Osteocyte (in vitro differentiated cells): Measurements from ENCODE around the gene CFTR. TPM values are rescaled to one million over a fixed set of nuclear protein-coding genes. Genes with fewer than 3 reads are reported as not detected.

Source experiments
- DNase-seq: peaks from one replicate; pipeline ENCODE4 v3.0.0; 2021; ENCODE audit warnings: mixed read lengths; ENCODE audit not compliant: unreplicated experiment; ENCODE audit errors: extremely low spot score
- H3K27ac Mint-ChIP-seq: one replicate; pipeline ENCODE4 v1.8.0; 2021; ENCODE audit warnings: mild to moderate bottlenecking, mixed read lengths; ENCODE audit not compliant: unreplicated experiment
- H3K27me3 Mint-ChIP-seq: one replicate; pipeline ENCODE4 v1.8.0; 2021; ENCODE audit warnings: mixed read lengths; ENCODE audit not compliant: unreplicated experiment
- H3K36me3 Mint-ChIP-seq: one replicate; pipeline ENCODE4 v1.8.0; 2021; ENCODE audit warnings: mixed read lengths; ENCODE audit not compliant: unreplicated experiment
- H3K4me1 Mint-ChIP-seq: one replicate; pipeline ENCODE4 v1.8.0; 2021; ENCODE audit warnings: mixed read lengths; ENCODE audit not compliant: unreplicated experiment
- H3K4me3 Mint-ChIP-seq: one replicate; pipeline ENCODE4 v1.8.0; 2021; ENCODE audit warnings: mild to moderate bottlenecking, moderate library complexity, mixed read lengths; ENCODE audit not compliant: unreplicated experiment
- H3K9me3 Mint-ChIP-seq: one replicate; pipeline ENCODE4 v1.8.0; 2021; ENCODE audit warnings: mixed read lengths; ENCODE audit not compliant: unreplicated experiment
- total RNA-seq: library from RNA; stranded (reverse); gene quantifications from 2 replicates; pipeline ENCODE4 v1.2.1, GENCODE V29; 2021
- TF ChIP-seq, protein P1 (sequence below): fragments of 200-600 bp; sonication (generic); IDR thresholded peaks from 2 replicates; pipeline ENCODE4 v1.5.0; 2021; ENCODE audit warnings: antibody characterized with exemption, mild to moderate bottlenecking, moderate library complexity

CFTR gene
- total RNA-seq, 1 donor from 2014 or later, result not detected

DNA sequence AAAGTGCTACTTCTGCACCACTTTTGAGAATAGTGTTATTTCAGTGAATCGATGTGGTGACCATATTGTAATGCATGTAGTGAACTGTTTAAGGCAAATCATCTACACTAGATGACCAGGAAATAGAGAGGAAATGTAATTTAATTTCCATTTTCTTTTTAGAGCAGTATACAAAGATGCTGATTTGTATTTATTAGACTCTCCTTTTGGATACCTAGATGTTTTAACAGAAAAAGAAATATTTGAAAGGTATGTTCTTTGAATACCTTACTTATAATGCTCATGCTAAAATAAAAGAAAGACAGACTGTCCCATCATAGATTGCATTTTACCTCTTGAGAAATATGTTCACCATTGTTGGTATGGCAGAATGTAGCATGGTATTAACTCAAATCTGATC, 110.4 kb downstream of the CFTR start:
- DNase-seq, result no peak
- no peaks in the 10 kb centered on the region for H3K4me1 Mint-ChIP-seq
- no peak overlapping the region for H3K4me3 Mint-ChIP-seq
- no peak overlapping the region for H3K27ac Mint-ChIP-seq
- no peaks in the 10 kb centered on the region for H3K36me3 Mint-ChIP-seq
- no peaks in the 10 kb centered on the region for H3K9me3 Mint-ChIP-seq
- peaks cover 22% of the 10 kb centered on the region for H3K27me3 Mint-ChIP-seq
- TF ChIP-seq, protein P1, sequence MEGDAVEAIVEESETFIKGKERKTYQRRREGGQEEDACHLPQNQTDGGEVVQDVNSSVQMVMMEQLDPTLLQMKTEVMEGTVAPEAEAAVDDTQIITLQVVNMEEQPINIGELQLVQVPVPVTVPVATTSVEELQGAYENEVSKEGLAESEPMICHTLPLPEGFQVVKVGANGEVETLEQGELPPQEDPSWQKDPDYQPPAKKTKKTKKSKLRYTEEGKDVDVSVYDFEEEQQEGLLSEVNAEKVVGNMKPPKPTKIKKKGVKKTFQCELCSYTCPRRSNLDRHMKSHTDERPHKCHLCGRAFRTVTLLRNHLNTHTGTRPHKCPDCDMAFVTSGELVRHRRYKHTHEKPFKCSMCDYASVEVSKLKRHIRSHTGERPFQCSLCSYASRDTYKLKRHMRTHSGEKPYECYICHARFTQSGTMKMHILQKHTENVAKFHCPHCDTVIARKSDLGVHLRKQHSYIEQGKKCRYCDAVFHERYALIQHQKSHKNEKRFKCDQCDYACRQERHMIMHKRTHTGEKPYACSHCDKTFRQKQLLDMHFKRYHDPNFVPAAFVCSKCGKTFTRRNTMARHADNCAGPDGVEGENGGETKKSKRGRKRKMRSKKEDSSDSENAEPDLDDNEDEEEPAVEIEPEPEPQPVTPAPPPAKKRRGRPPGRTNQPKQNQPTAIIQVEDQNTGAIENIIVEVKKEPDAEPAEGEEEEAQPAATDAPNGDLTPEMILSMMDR, result no peak

DNA sequence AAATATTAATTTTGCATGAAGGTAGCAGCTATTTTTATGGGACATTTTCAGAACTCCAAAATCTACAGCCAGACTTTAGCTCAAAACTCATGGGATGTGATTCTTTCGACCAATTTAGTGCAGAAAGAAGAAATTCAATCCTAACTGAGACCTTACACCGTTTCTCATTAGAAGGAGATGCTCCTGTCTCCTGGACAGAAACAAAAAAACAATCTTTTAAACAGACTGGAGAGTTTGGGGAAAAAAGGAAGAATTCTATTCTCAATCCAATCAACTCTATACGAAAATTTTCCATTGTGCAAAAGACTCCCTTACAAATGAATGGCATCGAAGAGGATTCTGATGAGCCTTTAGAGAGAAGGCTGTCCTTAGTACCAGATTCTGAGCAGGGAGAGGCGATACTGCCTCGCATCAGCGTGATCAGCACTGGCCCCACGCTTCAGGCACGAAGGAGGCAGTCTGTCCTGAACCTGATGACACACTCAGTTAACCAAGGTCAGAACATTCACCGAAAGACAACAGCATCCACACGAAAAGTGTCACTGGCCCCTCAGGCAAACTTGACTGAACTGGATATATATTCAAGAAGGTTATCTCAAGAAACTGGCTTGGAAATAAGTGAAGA, 112.3 kb downstream of the CFTR start:
- Mint-ChIP-seq H3K27me3 (peaks cover 18% of the 10 kb centered on the region), H3K27ac (no peak overlapping the region), H3K4me1 (no peaks in the 10 kb centered on the region), H3K9me3 (no peaks in the 10 kb centered on the region), H3K36me3 (no peaks in the 10 kb centered on the region), H3K4me3 (no peak overlapping the region)
- no peak for DNase-seq
- TF ChIP-seq, protein P1, result no peak

DNA sequence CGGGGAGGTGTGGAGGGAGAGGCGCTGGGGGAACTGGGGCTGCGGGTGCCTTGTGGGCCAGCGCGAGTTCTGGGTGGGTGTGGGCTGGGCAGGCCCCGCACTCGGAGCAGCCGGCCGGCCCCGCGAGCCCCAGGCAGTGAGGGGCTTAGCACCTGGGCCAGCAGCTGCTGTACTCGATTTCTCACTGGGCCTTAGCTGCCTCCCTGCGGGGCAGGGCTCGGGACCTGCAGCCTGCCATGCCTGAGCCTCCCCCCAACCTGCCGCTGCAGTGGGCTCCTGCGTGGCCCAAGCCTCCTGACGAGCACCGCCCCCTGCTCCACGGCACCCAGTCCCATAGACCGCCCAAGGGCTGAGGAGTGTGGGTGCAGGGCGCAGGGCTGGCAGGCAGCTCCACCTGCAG, 116.3 kb downstream of the CFTR start:
- Mint-ChIP-seq H3K4me3 (no peak overlapping the region), H3K36me3 (no peaks in the 10 kb centered on the region), H3K9me3 (no peaks in the 10 kb centered on the region), H3K27ac (no peak overlapping the region), H3K27me3 (peaks cover 14% of the 10 kb centered on the region), H3K4me1 (no peaks in the 10 kb centered on the region)
- DNase-seq, result no peak
- TF ChIP-seq, protein P1, result no peak

DNA sequence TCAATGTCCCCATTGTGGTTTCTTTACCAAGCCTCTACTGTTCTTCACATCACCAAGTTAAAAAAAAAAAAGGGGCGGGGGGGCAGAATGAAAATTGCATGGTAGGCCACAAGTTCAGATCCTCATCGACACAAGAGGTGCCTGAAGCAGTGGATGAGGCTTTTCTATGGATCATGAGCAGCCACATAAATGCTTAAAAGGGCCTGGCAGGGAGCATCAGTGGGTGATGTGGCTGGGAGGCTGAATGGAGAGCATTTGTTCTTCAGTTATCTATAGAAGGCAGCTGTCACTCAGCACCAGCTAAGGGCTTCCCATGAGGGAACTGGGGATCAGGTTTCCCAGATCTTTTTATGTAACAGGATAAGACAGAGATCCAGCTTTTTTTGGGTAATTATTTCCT, 117.9 kb downstream of the CFTR start:
- no peak overlapping the region for H3K4me3 Mint-ChIP-seq
- H3K36me3 Mint-ChIP-seq, result no peaks in the 10 kb centered on the region
- no peak overlapping the region for H3K27ac Mint-ChIP-seq
- peaks cover 14% of the 10 kb centered on the region for H3K27me3 Mint-ChIP-seq
- TF ChIP-seq, protein P1, result no peak
- H3K9me3 Mint-ChIP-seq, result no peaks in the 10 kb centered on the region
- DNase-seq, result no peak
- H3K4me1 Mint-ChIP-seq, result no peaks in the 10 kb centered on the region

DNA sequence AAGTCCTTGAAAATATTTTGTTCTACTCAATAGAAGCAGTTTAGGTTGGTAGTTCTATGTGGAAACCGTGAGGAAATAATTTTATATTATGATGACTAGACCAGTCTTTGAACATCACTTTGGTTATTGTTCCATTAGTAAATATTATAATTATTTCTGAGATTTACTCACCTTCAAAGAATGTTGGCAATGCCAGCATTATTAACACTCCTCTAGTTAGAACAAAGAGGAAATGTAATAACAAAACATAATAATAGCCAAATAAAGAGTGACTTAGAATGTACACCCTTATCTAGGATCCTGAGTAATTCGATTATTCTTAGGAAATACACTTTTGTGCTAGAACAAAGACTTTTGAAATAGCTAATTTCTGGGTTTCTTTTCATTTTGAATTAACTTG, 121.1 kb downstream of the CFTR start:
- TF ChIP-seq, protein P1, result no peak
- peaks cover 27% of the 10 kb centered on the region for H3K27me3 Mint-ChIP-seq
- no peaks in the 10 kb centered on the region for H3K4me1 Mint-ChIP-seq

More for the DNA sequence above, 121.1 kb downstream of the CFTR start:
- no peak for DNase-seq
- Mint-ChIP-seq H3K9me3 (no peaks in the 10 kb centered on the region), H3K4me3 (no peak overlapping the region), H3K36me3 (no peaks in the 10 kb centered on the region), H3K27ac (no peak overlapping the region)
